Stomach (tissue), 19 donors: ENCODE measurements around the gene ADGRD2. TPM values are rescaled to one million over a fixed set of nuclear protein-coding genes. Genes with fewer than 3 reads are reported as not detected.
A peak's percentile ranks its signal among the peaks of the same experiment; 100 is the strongest.

Experiments
- DNase-seq, 2 donors: peaks; one replicate each; pipeline versions ENCODE4 v3.0.0 to v3.0.0-alpha.2; 2013 to 2019
- H3K27ac ChIP-seq, 5 donors: fragments of 200-600 bp in 4 of 5; sonication (generic) in 4 of 5; one replicate each; pipeline ENCODE4 v1.5.1; 2013 to 2019; ENCODE audit warnings: mild to moderate bottlenecking in 1 of 5, moderate library complexity in 1 of 5
- H3K27me3 ChIP-seq, 3 donors: fragments of 200-600 bp; sonication (generic); one replicate each; pipeline ENCODE4 v1.5.1; 2017 to 2019; ENCODE audit warnings: mixed run types in 1 of 3
- H3K36me3 ChIP-seq, 4 donors: fragments of 200-600 bp; sonication (generic); 1 replicate in 3 of 4; 2 replicates in 1 of 4; pipeline ENCODE4 v1.5.1; 2016 to 2019
- H3K4me1 ChIP-seq, 4 donors: fragments of 200-600 bp; sonication (generic); one replicate each; pipeline ENCODE4 v1.5.1; 2016 to 2019
- H3K4me3 ChIP-seq, 4 donors: fragments of 200-600 bp; sonication (generic) in 3 of 4; one replicate each; pipeline ENCODE4 v1.5.1; 2016 to 2019; ENCODE audit warnings: mild to moderate bottlenecking in 1 of 4
- H3K9me3 ChIP-seq, 4 donors: fragments of 200-600 bp; sonication (generic); one replicate each; pipeline ENCODE4 v1.5.1; 2016 to 2019
- EP300 ChIP-seq: sonication (generic); formaldehyde crosslinking; IDR thresholded peaks from one replicate; pipeline ENCODE4 v1.6.1; 2017; ENCODE audit warnings: antibody characterized with exemption
- POLR2A ChIP-seq, 4 donors: fragments of 450-650 bp; IDR thresholded peaks; one replicate each; pipeline ENCODE4 v1.6.1; 2016; ENCODE audit warnings: antibody characterized with exemption in 4 of 4, control low read depth in 2 of 4, mild to moderate bottlenecking in 1 of 4, moderate library complexity in 1 of 4
- POLR2AphosphoS5 ChIP-seq, 3 donors: sonication (generic); formaldehyde crosslinking; IDR thresholded peaks; one replicate each; pipeline ENCODE4 v1.6.1; 2016; ENCODE audit warnings: antibody characterized with exemption in 3 of 3
- WGBS, 5 donors: extraction: QIAGEN DNeasy Blood & Tissue Kit in 3 of 5; methylation state at CpG; one replicate each; pipeline versions ENCODE4 v1.1.5 to v1.1.7; 2013 to 2018; 5-methylcytosine and 5-hydroxymethylcytosine counted together
- intact Hi-C: fragments of 100-400 bp; cut with DNase I; formaldehyde crosslinking; loops from one replicate; pipeline ENCODE4 v1.15.1; 2023; ENCODE audit warnings: low total_unique reads
- long read RNA-seq, 10 donors: transcript quantifications; one replicate each; lab custom pipeline, GENCODE V29; 2026
- polyA plus RNA-seq, 3 donors: library from polyadenylated mRNA; stranded (reverse); fragments of 200-250 nt; gene quantifications; one replicate each; pipeline ENCODE4 v1.2.3, GENCODE V29; 2013
- total RNA-seq, 5 donors: library from RNA; depleted of rRNA; stranded (reverse); fragments of >200 nt; gene quantifications; one replicate each; pipeline versions ENCODE4 v1.1.0 to v1.2.3, GENCODE V29; 2014 to 2016
- TF ChIP-seq, protein P1 (sequence below), 7 experiments: fragments of 450-650 bp in 4 of 7; fragments of 200-600 bp in 3 of 7; sonication (generic) in 3 of 7; IDR thresholded peaks; one replicate each; pipeline ENCODE4 v1.5.1; 2016 to 2019; ENCODE audit warnings: antibody characterized with exemption in 7 of 7, control low read depth in 2 of 7, mild to moderate bottlenecking in 1 of 7
- donor health status: healthy with polysubstance abuse.
- donor health status: Bipolar disorder and iron deficiency.
- donor health status: healthy.

Gene ADGRD2, protein sequence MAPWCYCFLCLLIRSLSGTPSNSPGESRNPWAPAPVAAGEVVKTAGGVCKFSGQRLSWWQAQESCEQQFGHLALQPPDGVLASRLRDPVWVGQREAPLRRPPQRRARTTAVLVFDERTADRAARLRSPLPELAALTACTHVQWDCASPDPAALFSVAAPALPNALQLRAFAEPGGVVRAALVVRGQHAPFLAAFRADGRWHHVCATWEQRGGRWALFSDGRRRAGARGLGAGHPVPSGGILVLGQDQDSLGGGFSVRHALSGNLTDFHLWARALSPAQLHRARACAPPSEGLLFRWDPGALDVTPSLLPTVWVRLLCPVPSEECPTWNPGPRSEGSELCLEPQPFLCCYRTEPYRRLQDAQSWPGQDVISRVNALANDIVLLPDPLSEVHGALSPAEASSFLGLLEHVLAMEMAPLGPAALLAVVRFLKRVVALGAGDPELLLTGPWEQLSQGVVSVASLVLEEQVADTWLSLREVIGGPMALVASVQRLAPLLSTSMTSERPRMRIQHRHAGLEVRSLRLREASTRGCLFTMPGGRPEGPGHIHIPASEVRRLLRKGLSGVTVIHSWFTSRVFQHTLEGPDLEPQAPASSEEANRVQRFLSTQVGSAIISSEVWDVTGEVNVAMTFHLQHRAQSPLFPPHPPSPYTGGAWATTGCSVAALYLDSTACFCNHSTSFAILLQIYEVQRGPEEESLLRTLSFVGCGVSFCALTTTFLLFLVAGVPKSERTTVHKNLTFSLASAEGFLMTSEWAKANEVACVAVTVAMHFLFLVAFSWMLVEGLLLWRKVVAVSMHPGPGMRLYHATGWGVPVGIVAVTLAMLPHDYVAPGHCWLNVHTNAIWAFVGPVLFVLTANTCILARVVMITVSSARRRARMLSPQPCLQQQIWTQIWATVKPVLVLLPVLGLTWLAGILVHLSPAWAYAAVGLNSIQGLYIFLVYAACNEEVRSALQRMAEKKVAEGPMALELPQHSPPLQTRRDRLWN
- total RNA-seq (not detected), polyA plus RNA-seq (not detected)
- long read RNA-seq, donor 1 = 0 reads
- long read RNA-seq, donor 2 = 0 reads
- long read RNA-seq, donor 3 = 0 reads
- long read RNA-seq, donor 4 = 0 reads
- long read RNA-seq, donor 5 = 0 reads
- long read RNA-seq, donor 6 = 0 reads
- long read RNA-seq, donor 7, partial matches to known transcripts = 0 of 1 reads
- long read RNA-seq, donor 7, other reads (novel, unspliced or antisense) = 0 of 1 reads
- long read RNA-seq, donor 8 = 0 reads
- long read RNA-seq, donor 9 = 0 reads
- long read RNA-seq, donor 10 = 0 reads

DNA sequence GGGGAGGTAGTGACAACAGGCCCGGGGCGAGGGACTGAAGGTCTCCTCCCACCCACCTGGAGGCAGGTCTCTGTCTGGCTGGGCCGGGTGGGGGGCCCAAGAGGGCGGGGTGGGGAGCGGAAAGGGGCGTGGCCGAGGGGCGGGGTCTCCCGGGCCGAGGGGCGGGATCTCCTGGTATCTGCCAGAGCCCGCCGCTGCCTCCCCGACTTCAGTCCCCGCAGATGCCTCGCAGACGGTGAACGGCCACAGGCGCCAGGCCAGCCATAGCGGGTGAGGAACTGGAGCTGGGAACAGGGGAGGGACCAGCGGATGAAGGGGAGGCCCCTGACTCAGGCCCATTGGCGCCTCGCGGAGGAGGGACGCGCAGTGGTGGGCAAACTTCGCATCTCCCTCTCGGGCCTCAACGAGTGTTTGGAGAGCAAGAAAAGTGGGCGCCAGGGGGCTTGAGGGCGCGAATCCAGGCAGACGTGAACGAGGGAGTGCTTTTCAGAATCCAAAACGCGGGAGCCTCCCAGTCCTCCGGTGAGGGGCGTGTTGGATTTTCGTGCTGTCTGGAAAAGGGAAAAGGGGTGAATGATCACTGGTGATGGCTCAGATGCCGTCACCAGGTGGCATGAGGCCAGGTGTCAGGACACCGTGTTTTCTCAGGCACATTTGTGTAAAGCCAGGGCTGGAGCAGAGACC is at the start of gene ADGRD2:
TSS of gene ADGRD2 (plus strand) at position 211 of the 684 bp plus-strand sequence. CDS start 1,216 bp downstream, outside the sequence.
- H3K27me3 ChIP-seq = peaks cover 15 to 93% (median 54%) of the 10 kb centered on the region in 3 donors
- H3K4me3 ChIP-seq = peak within 1 kb of the TSS in 1 of 4 donors; percentile 12
- peak in 1 of 2 donors; percentile 69 for DNase-seq
- no peaks in the 10 kb centered on the region for H3K36me3 ChIP-seq
- peaks cover 11 to 23% (median 16%) of the 10 kb centered on the region in 4 donors for H3K4me1 ChIP-seq
- no peaks in the 10 kb centered on the region for H3K9me3 ChIP-seq
- intact Hi-C loops = no loop called here
- H3K27ac ChIP-seq = no peak within 1 kb of the TSS
- 5 to 9% (median 6%) methylated on average over 29 to 41 of the region's 41 CpGs for WGBS, 5 donors
- TF ChIP-seq POLR2A (IDR thresholded peaks at IDR 0.05) (no peak), EP300 (no peak), POLR2AphosphoS5 (IDR thresholded peaks at IDR 0.05) (no peak)
- TF ChIP-seq, protein P1, sequence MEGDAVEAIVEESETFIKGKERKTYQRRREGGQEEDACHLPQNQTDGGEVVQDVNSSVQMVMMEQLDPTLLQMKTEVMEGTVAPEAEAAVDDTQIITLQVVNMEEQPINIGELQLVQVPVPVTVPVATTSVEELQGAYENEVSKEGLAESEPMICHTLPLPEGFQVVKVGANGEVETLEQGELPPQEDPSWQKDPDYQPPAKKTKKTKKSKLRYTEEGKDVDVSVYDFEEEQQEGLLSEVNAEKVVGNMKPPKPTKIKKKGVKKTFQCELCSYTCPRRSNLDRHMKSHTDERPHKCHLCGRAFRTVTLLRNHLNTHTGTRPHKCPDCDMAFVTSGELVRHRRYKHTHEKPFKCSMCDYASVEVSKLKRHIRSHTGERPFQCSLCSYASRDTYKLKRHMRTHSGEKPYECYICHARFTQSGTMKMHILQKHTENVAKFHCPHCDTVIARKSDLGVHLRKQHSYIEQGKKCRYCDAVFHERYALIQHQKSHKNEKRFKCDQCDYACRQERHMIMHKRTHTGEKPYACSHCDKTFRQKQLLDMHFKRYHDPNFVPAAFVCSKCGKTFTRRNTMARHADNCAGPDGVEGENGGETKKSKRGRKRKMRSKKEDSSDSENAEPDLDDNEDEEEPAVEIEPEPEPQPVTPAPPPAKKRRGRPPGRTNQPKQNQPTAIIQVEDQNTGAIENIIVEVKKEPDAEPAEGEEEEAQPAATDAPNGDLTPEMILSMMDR (IDR thresholded peaks at IDR 0.05) = no peak

DNA sequence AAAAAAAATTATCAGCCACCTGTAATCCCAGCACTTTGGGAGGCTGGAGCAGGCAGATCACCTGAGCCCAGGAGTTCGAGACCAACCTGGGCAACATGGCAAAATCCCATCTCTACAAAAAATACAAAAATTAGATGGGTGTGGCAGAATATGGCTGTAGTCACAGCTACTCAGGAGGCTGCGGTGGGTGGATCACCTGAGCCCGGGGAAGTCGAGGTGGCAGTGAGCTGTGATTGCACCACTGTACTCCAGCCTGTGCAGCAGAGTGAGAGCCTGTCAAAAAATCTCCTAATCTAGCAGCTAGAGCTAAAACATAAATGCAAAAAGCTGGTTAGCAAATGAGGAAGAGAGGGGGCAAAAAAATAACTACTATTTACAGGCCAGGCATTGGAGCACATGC is 47.0 kb upstream of the ADGRD2 start:
- 93 to 96% (median 95%) methylated on average over 4 of the region's 4 CpGs for WGBS, 5 donors
- Histone ChIP-seq H3K4me3 (no peak overlapping the region), H3K9me3 (no peaks in the 10 kb centered on the region), H3K36me3 (peaks cover 43 to 91% (median 84%) of the 10 kb centered on the region in 4 donors), H3K27me3 (no peaks in the 10 kb centered on the region), H3K27ac (no peak overlapping the region), H3K4me1 (peaks cover 0 to 38% (median 13%) of the 10 kb centered on the region in 4 donors)
- TF ChIP-seq POLR2A (IDR thresholded peaks at IDR 0.05) = no peak
- TF ChIP-seq, protein P1 (IDR thresholded peaks at IDR 0.05) = no peak
- TF ChIP-seq EP300 = no peak
- TF ChIP-seq POLR2AphosphoS5 (IDR thresholded peaks at IDR 0.05) = no peak
- intact Hi-C loops = no loop called here
- DNase-seq = no peak

DNA sequence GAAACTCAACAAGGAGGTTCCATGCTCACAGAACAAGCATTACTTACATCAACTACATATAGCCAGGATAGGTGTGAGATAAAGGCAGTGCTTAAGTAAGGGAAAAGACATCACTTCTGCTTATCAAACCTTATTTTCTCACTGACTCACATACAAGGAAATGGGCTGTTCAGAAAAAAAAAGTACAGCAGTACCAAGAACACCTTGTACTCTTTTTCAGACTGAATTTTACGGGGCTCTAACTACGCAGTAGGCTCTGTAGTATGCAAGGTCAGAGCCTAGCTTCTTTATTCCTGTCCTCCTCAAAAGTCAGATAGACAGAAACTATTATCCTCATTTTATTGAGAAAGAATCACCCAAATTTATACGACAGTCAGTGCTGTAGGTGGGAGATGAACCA is 40.8 kb upstream of the ADGRD2 start:
- Histone ChIP-seq H3K9me3 (no peaks in the 10 kb centered on the region), H3K4me1 (peaks cover 10 to 53% (median 28%) of the 10 kb centered on the region in 4 donors), H3K36me3 (peaks cover 52 to 97% (median 95%) of the 10 kb centered on the region in 4 donors), H3K27me3 (no peaks in the 10 kb centered on the region), H3K4me3 (no peak overlapping the region), H3K27ac (no peak overlapping the region)
- 90 to 98% (median 94%) methylated on average over 3 of the region's 3 CpGs for WGBS, 5 donors
- intact Hi-C loops = no loop called here
- no peak for TF ChIP-seq POLR2AphosphoS5 (IDR thresholded peaks at IDR 0.05)
- TF ChIP-seq EP300 = no peak
- no peak for TF ChIP-seq POLR2A (IDR thresholded peaks at IDR 0.05)
- TF ChIP-seq, protein P1 (IDR thresholded peaks at IDR 0.05) = no peak
- no peak for DNase-seq
